ENCODE measurements around the gene SH3BGRL3. TPM values are rescaled to one million over a fixed set of nuclear protein-coding genes. Genes with fewer than 3 reads are reported as not detected.
"Not testable (repeated sequence)": the region's sequence is repeated elsewhere in the genome, so short reads cannot be mapped to it uniquely, and the experiment has no call there.

SH3BGRL3 gene
- total RNA-seq, 2 donors from 2014 or later, result 148 to 165 TPM

GRCh38 chr1:26318338-26319064, 38.6 kb downstream of the SH3BGRL3 start:
- no peaks in the 10 kb centered on the region for H3K9me3 Mint-ChIP-seq
- peak; percentile 47 for ATAC-seq (replicated peaks in 1 of 2)
- peak; percentile 73 to 76 for DNase-seq
- H3K36me3 Mint-ChIP-seq (ENCODE audit: insufficient read depth in 2 of 2), result peaks cover 6 to 10% of the 10 kb centered on the region in 2 donors
- H3K27ac Mint-ChIP-seq, result peak overlapping the region; percentile 81
- peak overlapping the region; percentile 96 to 97 for H3K4me3 Mint-ChIP-seq
- H3K4me1 Mint-ChIP-seq (ENCODE audit: low read depth), result peaks cover 83% of the 10 kb centered on the region
- H3K27me3 Mint-ChIP-seq (ENCODE audit: low read depth), result no peaks in the 10 kb centered on the region

- peak overlapping the region; percentile 74 to 97 for H3K4me3 Mint-ChIP-seq
- peaks cover 6 to 12% of the 10 kb centered on the region in 2 donors for H3K36me3 Mint-ChIP-seq (ENCODE audit: insufficient read depth in 2 of 2)
- peaks cover 64% of the 10 kb centered on the region for H3K4me1 Mint-ChIP-seq (ENCODE audit: low read depth)
- H3K27ac Mint-ChIP-seq, result no peak overlapping the region
- ATAC-seq (replicated peaks in 1 of 2), result peak; percentile 0 to 17
- no peak for DNase-seq
- no peaks in the 10 kb centered on the region for H3K27me3 Mint-ChIP-seq (ENCODE audit: low read depth)
- H3K9me3 Mint-ChIP-seq, result no peaks in the 10 kb centered on the region
Measured at GRCh38 chr1:26320896-26321295, 41.0 kb downstream of the SH3BGRL3 start.

GRCh38 chr1:26321315-26322041, 41.6 kb downstream of the SH3BGRL3 start:
- H3K27ac Mint-ChIP-seq, result peak overlapping the region; percentile 79
- DNase-seq (peak; percentile 93 to 96), ATAC-seq (replicated peaks in 1 of 2) (peak; percentile 68 to 70)
- no peaks in the 10 kb centered on the region for H3K9me3 Mint-ChIP-seq
- peak overlapping the region; percentile 70 to 74 for H3K4me3 Mint-ChIP-seq
- peaks cover 58% of the 10 kb centered on the region for H3K4me1 Mint-ChIP-seq (ENCODE audit: low read depth)
- no peaks in the 10 kb centered on the region for H3K27me3 Mint-ChIP-seq (ENCODE audit: low read depth)
- H3K36me3 Mint-ChIP-seq (ENCODE audit: insufficient read depth in 2 of 2), result peaks cover 6 to 12% of the 10 kb centered on the region in 2 donors

- Mint-ChIP-seq H3K4me3 (no peak overlapping the region), H3K27ac (no peak overlapping the region), H3K9me3 (no peaks in the 10 kb centered on the region), H3K27me3 (ENCODE audit: low read depth) (no peaks in the 10 kb centered on the region), H3K36me3 (ENCODE audit: insufficient read depth in 2 of 2) (peaks cover 6 to 12% of the 10 kb centered on the region in 2 donors), H3K4me1 (ENCODE audit: low read depth) (peaks cover 53% of the 10 kb centered on the region)
- DNase-seq (no peak), ATAC-seq (replicated peaks in 1 of 2) (no peak)
Measured at GRCh38 chr1:26322042-26322331, 42.1 kb downstream of the SH3BGRL3 start.

GRCh38 chr1:26323382-26323781, 43.5 kb downstream of the SH3BGRL3 start:
- Mint-ChIP-seq H3K27ac (peak overlapping the region; percentile 79), H3K27me3 (ENCODE audit: low read depth) (no peaks in the 10 kb centered on the region), H3K4me1 (ENCODE audit: low read depth) (peaks cover 39% of the 10 kb centered on the region), H3K9me3 (no peaks in the 10 kb centered on the region), H3K36me3 (ENCODE audit: insufficient read depth in 2 of 2) (peaks cover 4 to 12% of the 10 kb centered on the region in 2 donors), H3K4me3 (no peak overlapping the region)
- DNase-seq (no peak), ATAC-seq (replicated peaks in 1 of 2) (no peak)

- peaks cover 27% of the 10 kb centered on the region for H3K4me1 Mint-ChIP-seq (ENCODE audit: low read depth)
- H3K27me3 Mint-ChIP-seq (ENCODE audit: low read depth), result no peaks in the 10 kb centered on the region
- H3K27ac Mint-ChIP-seq, result no peak overlapping the region
- ATAC-seq (replicated peaks in 1 of 2), result no peak
- peaks cover 4 to 12% of the 10 kb centered on the region in 2 donors for H3K36me3 Mint-ChIP-seq (ENCODE audit: insufficient read depth in 2 of 2)
- no peak for DNase-seq
- H3K9me3 Mint-ChIP-seq, result no peaks in the 10 kb centered on the region
- H3K4me3 Mint-ChIP-seq, result no peak overlapping the region
Measured at GRCh38 chr1:26324550-26324949, 44.7 kb downstream of the SH3BGRL3 start.

GRCh38 chr1:26327956-26328362, 48.1 kb downstream of the SH3BGRL3 start:
- H3K9me3 Mint-ChIP-seq, result no peaks in the 10 kb centered on the region
- ATAC-seq (replicated peaks in 1 of 2) (no peak), DNase-seq (no peak)
- H3K36me3 Mint-ChIP-seq (ENCODE audit: insufficient read depth in 2 of 2), result peaks cover 0 to 4% of the 10 kb centered on the region in 2 donors
- H3K27ac Mint-ChIP-seq, result no peak overlapping the region
- peaks cover 3% of the 10 kb centered on the region for H3K4me1 Mint-ChIP-seq (ENCODE audit: low read depth)
- H3K4me3 Mint-ChIP-seq, result no peak overlapping the region
- no peaks in the 10 kb centered on the region for H3K27me3 Mint-ChIP-seq (ENCODE audit: low read depth)

- H3K4me3 Mint-ChIP-seq, result no peak overlapping the region
Measured at GRCh38 chr1:26328597-26328996, 48.7 kb downstream of the SH3BGRL3 start.

GRCh38 chr1:26329380-26329779, 49.5 kb downstream of the SH3BGRL3 start:
- not testable (repeated sequence) for H3K27me3 Mint-ChIP-seq (ENCODE audit: low read depth); H3K9me3 Mint-ChIP-seq; H3K4me1 Mint-ChIP-seq (ENCODE audit: low read depth)

More at GRCh38 chr1:26328597-26328996, 48.7 kb downstream of the SH3BGRL3 start:
- ATAC-seq (replicated peaks in 1 of 2) (no peak), DNase-seq (no peak)
- H3K27ac Mint-ChIP-seq, result no peak overlapping the region
- peaks cover 0 to 2% of the 10 kb centered on the region in 2 donors for H3K36me3 Mint-ChIP-seq (ENCODE audit: insufficient read depth in 2 of 2)
- no peaks in the 10 kb centered on the region for H3K9me3 Mint-ChIP-seq
- H3K27me3 Mint-ChIP-seq (ENCODE audit: low read depth), result no peaks in the 10 kb centered on the region
- no peaks in the 10 kb centered on the region for H3K4me1 Mint-ChIP-seq (ENCODE audit: low read depth)

GRCh38 chr1:26330276-26330675, 50.4 kb downstream of the SH3BGRL3 start:
- ATAC-seq (replicated peaks in 1 of 2) (no peak), DNase-seq (no peak)
- no peaks in the 10 kb centered on the region for H3K4me1 Mint-ChIP-seq (ENCODE audit: low read depth)
- H3K27me3 Mint-ChIP-seq (ENCODE audit: low read depth), result peaks cover under 1% of the 10 kb centered on the region
- H3K27ac Mint-ChIP-seq, result no peak overlapping the region
- H3K36me3 Mint-ChIP-seq (ENCODE audit: insufficient read depth in 2 of 2), result no peaks in the 10 kb centered on the region
- H3K9me3 Mint-ChIP-seq, result no peaks in the 10 kb centered on the region
- H3K4me3 Mint-ChIP-seq, result no peak overlapping the region

More at GRCh38 chr1:26329380-26329779, 49.5 kb downstream of the SH3BGRL3 start:
- not testable (repeated sequence) for DNase-seq; ATAC-seq (replicated peaks in 1 of 2); H3K27ac Mint-ChIP-seq; H3K36me3 Mint-ChIP-seq (ENCODE audit: insufficient read depth in 2 of 2); H3K4me3 Mint-ChIP-seq

Other genes starting within 250 kb of the SH3BGRL3 start
- not detected for gene SLC30A2, start 234.0 kb upstream of the SH3BGRL3 start, total RNA-seq
- gene TRIM63, start 212.5 kb upstream of the SH3BGRL3 start, total RNA-seq, result under 1 TPM in 1 of 2 donors, not detected in 1; 0.35 TPM
- 10 to 100 TPM; 17.9 to 22.5 TPM for gene PDIK1L, start 168.3 kb upstream of the SH3BGRL3 start, total RNA-seq
- gene FAM110D, start 121.0 kb upstream of the SH3BGRL3 start, total RNA-seq, result not detected
- gene C1orf232, start 111.1 kb upstream of the SH3BGRL3 start, total RNA-seq, result not detected
- gene ZNF593, start 110.2 kb upstream of the SH3BGRL3 start, total RNA-seq, result 10 to 100 TPM; 34.1 to 42.4 TPM
- gene ZNF593OS, start 108.3 kb upstream of the SH3BGRL3 start, total RNA-seq, result not detected
- 1 to 10 TPM; 1.1 to 5.0 TPM for gene CNKSR1, start 102.6 kb upstream of the SH3BGRL3 start, total RNA-seq
- under 1 TPM in 1 of 2 donors, not detected in 1; 0.19 TPM for gene CATSPER4, start 89.5 kb upstream of the SH3BGRL3 start, total RNA-seq
- 10 to 100 TPM; 30.8 to 34.6 TPM for gene CEP85, start 45.9 kb upstream of the SH3BGRL3 start, total RNA-seq
- gene UBXN11, start 26.6 kb downstream of the SH3BGRL3 start, total RNA-seq, result 10 to 100 TPM; 19.1 to 19.3 TPM
- 100 to 1,000 TPM; 213 to 245 TPM for gene CD52, start 37.9 kb downstream of the SH3BGRL3 start, total RNA-seq
- gene CRYBG2, start 74.0 kb downstream of the SH3BGRL3 start, total RNA-seq, result 1 to 10 TPM; 1.6 to 2.3 TPM
- gene ZNF683, start 92.7 kb downstream of the SH3BGRL3 start, total RNA-seq, result under 1 TPM in 1 of 2 donors, not detected in 1; 0.25 TPM
- not detected for gene LIN28A, start 130.7 kb downstream of the SH3BGRL3 start, total RNA-seq
- 10 to 100 TPM; 39.5 to 43.6 TPM for gene DHDDS, start 152.2 kb downstream of the SH3BGRL3 start, total RNA-seq
- gene HMGN2, start 192.4 kb downstream of the SH3BGRL3 start, total RNA-seq, result 100 to 1,000 TPM; 434 to 439 TPM
- 100 to 1,000 TPM; 154 to 163 TPM for gene RPS6KA1, start 249.7 kb downstream of the SH3BGRL3 start, total RNA-seq